ENCODE data around the gene FAM234B. TPM values are rescaled to one million over a fixed set of nuclear protein-coding genes. Genes with fewer than 3 reads are reported as not detected.

The FAM234B gene
- total and polyA plus RNA-seq, 2 of the 8 experiments (the other 6 are each of a cell fraction or from before 2014, with no cell fraction given): 12.5 to 29.1 TPM

DNA sequence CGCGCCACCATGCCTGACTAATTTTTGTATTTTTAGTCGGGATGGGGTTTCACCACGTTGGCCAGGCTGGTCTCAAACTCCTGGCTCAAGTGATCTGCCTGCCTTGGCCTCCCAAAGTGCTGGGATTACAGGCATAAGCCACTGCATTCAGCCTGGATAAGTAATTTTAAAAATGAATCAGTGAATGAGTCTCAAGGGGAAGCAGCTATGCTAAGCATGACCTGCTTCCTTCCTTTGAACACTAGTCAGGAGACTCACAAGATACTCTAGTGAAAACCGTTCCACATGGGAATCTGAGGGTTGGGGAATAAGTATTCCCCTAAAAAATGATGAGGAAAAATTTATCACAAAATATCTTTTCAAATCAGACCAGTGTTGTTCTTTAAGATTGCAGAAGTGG is 10.7 kb upstream of the FAM234B start:
- Histone ChIP-seq H4K5ac (ENCODE audit: insufficient read length, low read depth, low read length) (no peak overlapping the region), H3K27ac (ENCODE audit: low read depth, low read length) (no peak overlapping the region)
- POLR2A ChIA-PET (ENCODE audit: partially characterized antibody): no interaction called here
- TF ChIP-seq TEAD4 (IDR thresholded peaks at IDR 0.05; ENCODE audit: low read depth, low read length): no peak
- no peak for TF ChIP-seq BACH1 (IDR thresholded peaks at IDR 0.05; ENCODE audit: low read length)
- no peak for TF ChIP-seq RNF2 (IDR thresholded peaks at IDR 0.05; ENCODE audit: borderline replicate concordance, low read depth, low read length, missing control alignments, poor library complexity, severe bottlenecking)
- TF ChIP-seq FOSL1 (IDR thresholded peaks at IDR 0.05; ENCODE audit: insufficient read depth, low read depth, low read length): no peak
- TF ChIP-seq POLR2A (IDR thresholded peaks at IDR 0.05; ENCODE audit: control extremely low read depth in 1 of 2, low read depth in 2 of 2, low read length in 2 of 2): no peak
- no peak for TF ChIP-seq CHD2 (IDR thresholded peaks at IDR 0.05; ENCODE audit: low read length)
- TF ChIP-seq RBBP5 (IDR thresholded peaks at IDR 0.05; ENCODE audit: borderline replicate concordance, low read depth, low read length): no peak
- no peak for TF ChIP-seq KDM5A (IDR thresholded peaks at IDR 0.05; ENCODE audit: low read length)
- no peak for TF ChIP-seq TCF12 (IDR thresholded peaks at IDR 0.05; ENCODE audit: low read depth, low read length)
- no peak for TF ChIP-seq SIN3A (conservative IDR thresholded peaks at IDR 0.05 in 1 of 2, IDR thresholded peaks at IDR 0.05 in 1 of 2; ENCODE audit: low read depth in 1 of 2, low read length in 2 of 2)
- TF ChIP-seq, protein P1, sequence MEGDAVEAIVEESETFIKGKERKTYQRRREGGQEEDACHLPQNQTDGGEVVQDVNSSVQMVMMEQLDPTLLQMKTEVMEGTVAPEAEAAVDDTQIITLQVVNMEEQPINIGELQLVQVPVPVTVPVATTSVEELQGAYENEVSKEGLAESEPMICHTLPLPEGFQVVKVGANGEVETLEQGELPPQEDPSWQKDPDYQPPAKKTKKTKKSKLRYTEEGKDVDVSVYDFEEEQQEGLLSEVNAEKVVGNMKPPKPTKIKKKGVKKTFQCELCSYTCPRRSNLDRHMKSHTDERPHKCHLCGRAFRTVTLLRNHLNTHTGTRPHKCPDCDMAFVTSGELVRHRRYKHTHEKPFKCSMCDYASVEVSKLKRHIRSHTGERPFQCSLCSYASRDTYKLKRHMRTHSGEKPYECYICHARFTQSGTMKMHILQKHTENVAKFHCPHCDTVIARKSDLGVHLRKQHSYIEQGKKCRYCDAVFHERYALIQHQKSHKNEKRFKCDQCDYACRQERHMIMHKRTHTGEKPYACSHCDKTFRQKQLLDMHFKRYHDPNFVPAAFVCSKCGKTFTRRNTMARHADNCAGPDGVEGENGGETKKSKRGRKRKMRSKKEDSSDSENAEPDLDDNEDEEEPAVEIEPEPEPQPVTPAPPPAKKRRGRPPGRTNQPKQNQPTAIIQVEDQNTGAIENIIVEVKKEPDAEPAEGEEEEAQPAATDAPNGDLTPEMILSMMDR (IDR thresholded peaks at IDR 0.05; ENCODE audit: control extremely low read depth in 1 of 3, insufficient read depth in 1 of 3, low read depth in 1 of 3, low read length in 3 of 3): no peak
- TF ChIP-seq CBX8 (IDR thresholded peaks at IDR 0.05; ENCODE audit: borderline replicate concordance, low read depth, low read length): no peak

More for the DNA sequence above, 10.7 kb upstream of the FAM234B start:
- no peak overlapping the region for H2BK12ac ChIP-seq (ENCODE audit: low read depth, low read length)
- H3K4me3 ChIP-seq (ENCODE audit: extremely low read depth in 1 of 4, insufficient read depth in 2 of 4, low read depth in 3 of 4, low read length in 4 of 4): no peak overlapping the region
- H3K14ac ChIP-seq (ENCODE audit: insufficient read length): no peak overlapping the region
- H3K27me3 ChIP-seq (replicated peaks in 1 of 4; ENCODE audit: control insufficient read depth in 3 of 4, extremely low read depth in 1 of 4, insufficient read depth in 3 of 4, low read length in 3 of 4): no peaks in the 10 kb centered on the region
- no peak overlapping the region for H3K18ac ChIP-seq (ENCODE audit: extremely low read depth, low read length)
- no peak overlapping the region for H3K4me2 ChIP-seq (ENCODE audit: insufficient read depth in 1 of 2, low read depth in 2 of 2, low read length in 2 of 2)
- no peak overlapping the region for H2BK20ac ChIP-seq (ENCODE audit: low read length)
- no peak overlapping the region for H2AFZ ChIP-seq (ENCODE audit: low read length)
- no peaks in the 10 kb centered on the region for H3K79me1 ChIP-seq (ENCODE audit: low read depth, low read length)
- H2AK5ac ChIP-seq (ENCODE audit: low read depth, low read length): no peak overlapping the region
- no peak overlapping the region for H4K91ac ChIP-seq (replicated peaks; ENCODE audit: insufficient read length, low read length)
- H3K23ac ChIP-seq (ENCODE audit: insufficient read length): no peak overlapping the region
- no peaks in the 10 kb centered on the region for H3K23me2 ChIP-seq (ENCODE audit: low read depth, low read length)
- H3K9me3 ChIP-seq (ENCODE audit: insufficient read depth in 2 of 2, low read depth in 1 of 2, low read length in 1 of 2): no peaks in the 10 kb centered on the region
- no peaks in the 10 kb centered on the region for H3K36me3 ChIP-seq (ENCODE audit: control insufficient read depth in 2 of 4, insufficient read depth in 4 of 4, low read length in 3 of 4)
- FAIRE-seq (no peak), DNase-seq (ENCODE audit: low read depth in 1 of 2, low spot score in 2 of 2) (no peak)
- no peak overlapping the region for H2BK5ac ChIP-seq (ENCODE audit: low read depth, low read length)
- no peaks in the 10 kb centered on the region for H4K20me1 ChIP-seq (replicated peaks in 1 of 2; ENCODE audit: control insufficient read depth in 1 of 2, insufficient read depth in 2 of 2, low read length in 2 of 2)
- no peaks in the 10 kb centered on the region for H3K79me2 ChIP-seq (ENCODE audit: control insufficient read depth in 1 of 2, insufficient read depth in 2 of 2, low read length in 2 of 2)
- CTCF ChIA-PET (ENCODE audit: partially characterized antibody): interaction anchor here (1.5 to 2.1 kb wide), 3 partner anchors 11 to 174 kb away, joined by 3 to 5 read pairs (median 5); no protein-coding TSS in a partner anchor
- H3K56ac ChIP-seq (replicated peaks; ENCODE audit: insufficient read length, low read depth, low read length): no peak overlapping the region
- H3K4me1 ChIP-seq (replicated peaks in 1 of 4; ENCODE audit: control insufficient read depth in 3 of 4, insufficient read depth in 4 of 4, low read length in 3 of 4): peaks cover 2 to 6% (median 5%) of the 10 kb centered on the region in 4 experiments; a peak in 5 of 7 replicates
- no peak overlapping the region for H3K4ac ChIP-seq (replicated peaks; ENCODE audit: insufficient read length, low read depth, low read length)
- no peak overlapping the region for H2BK15ac ChIP-seq (ENCODE audit: low read length)
- no peak overlapping the region for H3K9ac ChIP-seq (replicated peaks in 1 of 4; ENCODE audit: extremely low read depth in 1 of 4, low read depth in 3 of 4, low read length in 3 of 4)
- no peak overlapping the region for H2BK120ac ChIP-seq (replicated peaks; ENCODE audit: low read depth, low read length)
- 96% methylated on average over 5 of the region's 5 CpGs; no CpG with 5 or more reads in 1 of the 2 experiments for WGBS, 2 experiments (ENCODE audit: extremely low coverage in 1 of 2, insufficient coverage in 1 of 2, insufficient read length in 1 of 2, insufficient replicate concordance in 2 of 2, low coverage in 1 of 2, low lambda C conversion rate in 2 of 2, missing lambda C conversion rate in 1 of 2)
- no peak overlapping the region for H4K8ac ChIP-seq (ENCODE audit: extremely low read depth, insufficient read depth, low read length)
